Ishikawa (cell line): ENCODE measurements around the gene DENND1B.

Experiments
- CEBPB ChIP-seq: IDR thresholded peaks from 2 replicates; pipeline ENCODE4 v1.6.1; 2012
- CREB1 ChIP-seq: IDR thresholded peaks from 2 replicates; pipeline ENCODE4 v1.6.1; 2012; ENCODE audit warnings: low read depth
- EGR1 ChIP-seq: IDR thresholded peaks from 2 replicates; pipeline ENCODE4 v1.6.1; 2012
- EP300 ChIP-seq: IDR thresholded peaks from 2 replicates; pipeline ENCODE4 v1.6.1; 2012; ENCODE audit warnings: borderline replicate concordance
- FOXM1 ChIP-seq: IDR thresholded peaks from 2 replicates; pipeline ENCODE4 v1.6.1; 2012; ENCODE audit warnings: low read depth, borderline replicate concordance
- NFIC ChIP-seq: IDR thresholded peaks from 2 replicates; pipeline ENCODE4 v1.6.1; 2012
- RAD21 ChIP-seq: IDR thresholded peaks from 2 replicates; pipeline ENCODE4 v1.6.1; 2012; ENCODE audit warnings: low read depth
- TAF1 ChIP-seq: IDR thresholded peaks from 2 replicates; pipeline ENCODE4 v1.6.1; 2012; ENCODE audit warnings: low read depth, mild to moderate bottlenecking
- TCF12 ChIP-seq: IDR thresholded peaks from 2 replicates; pipeline ENCODE4 v1.6.1; 2012; ENCODE audit warnings: low read depth
- TEAD4 ChIP-seq: IDR thresholded peaks from 2 replicates; pipeline ENCODE4 v1.6.1; 2012
- YY1 ChIP-seq: IDR thresholded peaks from 2 replicates; pipeline ENCODE4 v1.6.1; 2012; ENCODE audit warnings: low read depth
- ZBTB7A ChIP-seq: IDR thresholded peaks from 2 replicates; pipeline ENCODE4 v1.6.1; 2012; ENCODE audit warnings: low read depth
- TF ChIP-seq, protein P1 (sequence below): IDR thresholded peaks from 2 replicates; pipeline ENCODE4 v1.6.1; 2012
- TF ChIP-seq, protein P2 (sequence below): IDR thresholded peaks from 2 replicates; pipeline ENCODE4 v1.6.1; 2012
- TF ChIP-seq, protein P3 (sequence below): IDR thresholded peaks from 2 replicates; pipeline ENCODE4 v1.6.1; 2012; ENCODE audit warnings: low read depth, mild to moderate bottlenecking

The DENND1B gene

DNA sequence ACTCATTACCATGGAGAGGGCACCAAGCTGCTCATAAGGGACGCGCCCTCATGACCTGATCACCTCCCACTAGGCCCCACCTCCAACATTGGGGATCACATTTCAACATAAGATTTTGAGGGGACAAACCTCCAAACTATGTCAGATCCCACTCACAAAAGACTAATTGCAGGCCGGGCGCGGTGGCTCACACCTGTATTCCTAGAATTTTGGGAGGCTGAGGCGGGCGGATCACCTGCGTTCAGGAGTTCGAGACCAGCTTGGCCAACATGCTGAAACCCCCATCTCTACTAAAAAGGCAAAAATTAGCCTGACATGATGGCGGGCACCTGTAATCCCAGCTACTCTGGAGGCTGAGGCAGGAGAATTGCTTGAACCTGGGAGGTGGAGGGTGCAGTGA, 278.6 kb downstream of the DENND1B start:
- TF ChIP-seq, protein P1, sequence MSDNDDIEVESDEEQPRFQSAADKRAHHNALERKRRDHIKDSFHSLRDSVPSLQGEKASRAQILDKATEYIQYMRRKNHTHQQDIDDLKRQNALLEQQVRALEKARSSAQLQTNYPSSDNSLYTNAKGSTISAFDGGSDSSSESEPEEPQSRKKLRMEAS = no peak
- TF ChIP-seq, protein P2, sequence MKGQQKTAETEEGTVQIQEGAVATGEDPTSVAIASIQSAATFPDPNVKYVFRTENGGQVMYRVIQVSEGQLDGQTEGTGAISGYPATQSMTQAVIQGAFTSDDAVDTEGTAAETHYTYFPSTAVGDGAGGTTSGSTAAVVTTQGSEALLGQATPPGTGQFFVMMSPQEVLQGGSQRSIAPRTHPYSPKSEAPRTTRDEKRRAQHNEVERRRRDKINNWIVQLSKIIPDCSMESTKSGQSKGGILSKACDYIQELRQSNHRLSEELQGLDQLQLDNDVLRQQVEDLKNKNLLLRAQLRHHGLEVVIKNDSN = no peak
- TF ChIP-seq TEAD4 = no peak
- no peak for TF ChIP-seq EP300
- no peak for TF ChIP-seq RAD21
- no peak for TF ChIP-seq TAF1
- no peak for TF ChIP-seq CEBPB

DNA sequence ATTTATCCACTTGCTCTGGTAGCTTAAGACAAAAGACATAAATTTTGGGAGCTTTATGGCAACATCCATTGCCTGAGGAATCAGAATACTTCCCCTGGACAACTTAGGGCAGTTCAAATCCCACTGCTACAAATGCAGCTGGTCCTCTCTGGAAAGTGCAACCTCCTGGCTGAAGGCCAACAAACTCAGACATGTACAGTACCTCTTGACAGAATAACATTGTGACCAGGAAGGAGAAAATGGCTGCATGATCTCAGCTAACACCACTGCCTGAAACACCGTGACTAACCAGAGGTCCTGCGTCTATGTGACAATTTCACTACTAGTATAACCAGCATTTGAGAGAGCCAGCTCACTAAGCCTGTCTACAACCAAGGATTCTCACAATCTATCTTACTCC, 288.3 kb downstream of the DENND1B start:
- TF ChIP-seq TCF12 (no peak), RAD21 (no peak), CREB1 (no peak), YY1 (no peak), CEBPB (no peak), FOXM1 (no peak), TAF1 (no peak), EGR1 (no peak), ZBTB7A (no peak), TEAD4 (no peak), NFIC (no peak), EP300 (no peak)
- TF ChIP-seq, protein P3, sequence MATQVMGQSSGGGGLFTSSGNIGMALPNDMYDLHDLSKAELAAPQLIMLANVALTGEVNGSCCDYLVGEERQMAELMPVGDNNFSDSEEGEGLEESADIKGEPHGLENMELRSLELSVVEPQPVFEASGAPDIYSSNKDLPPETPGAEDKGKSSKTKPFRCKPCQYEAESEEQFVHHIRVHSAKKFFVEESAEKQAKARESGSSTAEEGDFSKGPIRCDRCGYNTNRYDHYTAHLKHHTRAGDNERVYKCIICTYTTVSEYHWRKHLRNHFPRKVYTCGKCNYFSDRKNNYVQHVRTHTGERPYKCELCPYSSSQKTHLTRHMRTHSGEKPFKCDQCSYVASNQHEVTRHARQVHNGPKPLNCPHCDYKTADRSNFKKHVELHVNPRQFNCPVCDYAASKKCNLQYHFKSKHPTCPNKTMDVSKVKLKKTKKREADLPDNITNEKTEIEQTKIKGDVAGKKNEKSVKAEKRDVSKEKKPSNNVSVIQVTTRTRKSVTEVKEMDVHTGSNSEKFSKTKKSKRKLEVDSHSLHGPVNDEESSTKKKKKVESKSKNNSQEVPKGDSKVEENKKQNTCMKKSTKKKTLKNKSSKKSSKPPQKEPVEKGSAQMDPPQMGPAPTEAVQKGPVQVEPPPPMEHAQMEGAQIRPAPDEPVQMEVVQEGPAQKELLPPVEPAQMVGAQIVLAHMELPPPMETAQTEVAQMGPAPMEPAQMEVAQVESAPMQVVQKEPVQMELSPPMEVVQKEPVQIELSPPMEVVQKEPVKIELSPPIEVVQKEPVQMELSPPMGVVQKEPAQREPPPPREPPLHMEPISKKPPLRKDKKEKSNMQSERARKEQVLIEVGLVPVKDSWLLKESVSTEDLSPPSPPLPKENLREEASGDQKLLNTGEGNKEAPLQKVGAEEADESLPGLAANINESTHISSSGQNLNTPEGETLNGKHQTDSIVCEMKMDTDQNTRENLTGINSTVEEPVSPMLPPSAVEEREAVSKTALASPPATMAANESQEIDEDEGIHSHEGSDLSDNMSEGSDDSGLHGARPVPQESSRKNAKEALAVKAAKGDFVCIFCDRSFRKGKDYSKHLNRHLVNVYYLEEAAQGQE = no peak
- TF ChIP-seq, protein P1 = no peak
- TF ChIP-seq, protein P2 = no peak

DNA sequence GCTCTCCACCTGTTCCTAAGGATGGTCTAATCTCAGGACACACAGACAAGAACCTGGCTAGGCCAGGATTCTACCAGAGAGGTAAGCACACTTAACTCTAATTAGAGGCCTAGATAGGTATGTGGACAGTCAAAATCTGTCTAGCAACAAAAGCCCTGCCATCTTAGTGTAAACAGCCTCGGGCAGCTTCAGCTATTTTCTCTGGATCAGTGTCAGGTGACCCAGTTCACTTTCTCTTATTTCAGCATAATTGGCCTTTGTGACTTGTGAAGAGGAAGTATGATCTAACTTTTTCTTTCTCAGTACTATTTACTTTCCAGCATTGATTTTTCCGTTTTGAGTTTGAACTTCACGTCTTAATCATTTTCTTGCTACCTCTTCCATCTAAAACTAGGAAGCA, 289.5 kb downstream of the DENND1B start:
- TF ChIP-seq, protein P1 = no peak
- TF ChIP-seq TEAD4 (no peak), TAF1 (no peak), RAD21 (no peak), EP300 (no peak), CEBPB (no peak), YY1 (no peak), CREB1 (no peak), FOXM1 (no peak), NFIC (no peak)
- TF ChIP-seq, protein P3 = no peak
- TF ChIP-seq, protein P2 = no peak

DNA sequence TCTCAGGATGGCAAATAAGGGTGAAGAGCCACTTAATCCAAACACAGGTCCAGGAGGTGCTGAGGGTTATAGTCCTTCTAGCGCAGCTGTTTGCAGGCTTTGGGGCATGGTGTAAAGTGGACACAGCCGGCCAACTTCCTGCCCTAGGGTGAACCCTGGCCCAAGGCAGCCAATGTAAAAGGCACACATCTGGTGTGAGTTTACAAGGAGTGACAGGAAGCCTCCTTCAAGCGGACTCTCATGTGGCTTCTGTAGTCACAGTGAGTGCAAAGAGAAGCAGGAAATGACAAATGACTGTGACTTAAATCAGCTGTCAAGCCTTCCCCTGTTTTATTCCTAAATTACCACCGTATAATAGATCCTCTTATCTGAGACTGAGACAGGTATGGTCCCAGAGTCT, 294.2 kb downstream of the DENND1B start:
- TF ChIP-seq CEBPB = no peak
- no peak for TF ChIP-seq FOXM1
- no peak for TF ChIP-seq EGR1
- TF ChIP-seq RAD21 = no peak
- TF ChIP-seq TEAD4 = no peak
- TF ChIP-seq EP300 = no peak
- TF ChIP-seq, protein P3 = no peak
- no peak for TF ChIP-seq NFIC
